ENCODE measurements around the gene STK10.
A peak's percentile ranks its signal among the peaks of the same experiment; 100 is the strongest.
"Not testable (repeated sequence)": the region's sequence is repeated elsewhere in the genome, so short reads cannot be mapped to it uniquely, and the experiment has no call there.

STK10 gene

DNA sequence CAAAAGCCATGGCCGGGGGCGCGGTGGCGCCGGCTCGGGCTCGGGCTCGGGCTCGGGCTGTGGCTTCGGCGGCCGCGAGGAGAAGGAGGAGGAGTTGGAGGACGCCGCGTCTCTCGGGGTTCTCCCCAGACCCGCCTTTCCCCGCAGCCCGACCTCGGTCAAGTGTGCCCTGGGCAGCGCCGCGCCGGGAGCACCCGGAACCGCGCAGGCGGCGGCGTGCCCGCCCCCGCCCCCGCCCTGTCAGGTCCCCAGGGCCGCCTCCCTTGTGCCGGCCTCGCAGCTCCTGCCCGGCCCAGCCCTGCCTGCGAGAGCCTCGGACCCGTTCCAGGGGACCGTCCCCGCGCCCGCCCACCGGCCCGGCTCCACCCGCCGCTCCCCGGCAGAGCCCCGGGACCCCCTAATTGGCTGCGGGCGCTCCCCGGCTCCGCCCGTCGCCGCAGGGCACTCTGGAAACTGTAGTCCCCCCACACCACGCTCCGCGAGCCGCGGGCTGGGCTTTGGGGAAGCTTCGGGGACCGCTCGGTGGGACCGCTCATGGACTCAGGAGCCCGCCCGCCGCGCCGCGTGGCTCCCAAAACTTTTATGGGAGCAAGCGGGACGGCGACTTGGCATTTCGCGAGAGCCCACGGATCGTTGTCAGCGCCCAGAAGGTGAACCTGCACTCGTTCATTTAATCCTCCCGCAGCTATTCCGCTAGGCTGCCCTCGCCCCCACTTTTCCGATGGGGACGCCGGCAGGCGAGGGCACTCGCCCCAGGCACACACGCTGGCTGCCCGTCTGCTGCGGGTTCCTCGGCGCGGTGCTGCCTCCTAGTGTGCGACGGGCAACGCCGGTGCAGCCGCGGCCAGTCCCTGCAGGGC, at the start of gene STK10:
Gene STK10, minus strand, starts transcription at position 192 of the 860 bp plus-strand sequence. Its CDS starts 182 bp downstream, at position 10.
- peak; percentile 77 to 87 (median 81) for DNase-seq (ENCODE audit: low read depth in 3 of 3)

DNA sequence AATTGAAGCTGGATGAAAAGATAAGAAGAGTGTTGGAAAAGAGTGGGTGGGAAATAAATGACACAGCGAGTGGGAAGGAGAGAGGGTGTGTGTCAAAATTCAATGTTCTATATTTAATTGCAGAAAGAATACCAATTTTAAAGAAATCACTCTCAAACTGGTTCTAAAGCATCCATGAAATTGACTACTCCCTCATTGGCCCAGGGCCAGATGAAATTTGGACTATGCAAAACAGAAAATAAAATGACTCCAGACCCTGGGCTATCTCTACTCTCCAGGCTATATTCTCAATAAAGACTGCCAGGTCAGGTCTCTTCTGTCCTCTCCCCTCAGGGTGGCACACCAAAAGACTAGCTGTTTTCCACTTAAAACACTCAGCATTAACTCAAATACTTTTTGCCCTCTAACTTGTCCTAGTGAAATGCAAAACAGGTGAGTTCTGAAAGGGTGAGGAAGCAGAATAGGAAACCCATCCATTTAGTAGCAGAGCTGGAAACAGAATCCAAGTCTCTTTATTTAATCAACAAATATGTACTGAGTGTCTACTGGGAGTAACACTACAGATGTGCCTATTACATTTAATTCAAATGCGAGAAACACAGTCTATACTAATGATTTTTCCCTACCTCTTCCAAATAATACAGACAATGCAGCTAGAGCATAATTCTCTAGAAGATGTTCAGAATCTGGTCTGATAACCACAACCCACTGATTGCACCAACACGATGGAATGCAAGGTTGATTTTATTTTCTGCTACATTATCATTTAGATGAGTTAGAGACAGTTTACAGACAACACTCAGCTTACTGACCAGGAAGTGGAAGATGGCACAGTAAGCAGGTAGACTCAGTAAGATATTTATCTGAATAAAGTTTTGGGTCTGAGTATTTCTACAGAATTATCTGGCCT, 48.1 kb upstream of the STK10 start:
- no peak for DNase-seq (ENCODE audit: low read depth in 3 of 3)

DNA sequence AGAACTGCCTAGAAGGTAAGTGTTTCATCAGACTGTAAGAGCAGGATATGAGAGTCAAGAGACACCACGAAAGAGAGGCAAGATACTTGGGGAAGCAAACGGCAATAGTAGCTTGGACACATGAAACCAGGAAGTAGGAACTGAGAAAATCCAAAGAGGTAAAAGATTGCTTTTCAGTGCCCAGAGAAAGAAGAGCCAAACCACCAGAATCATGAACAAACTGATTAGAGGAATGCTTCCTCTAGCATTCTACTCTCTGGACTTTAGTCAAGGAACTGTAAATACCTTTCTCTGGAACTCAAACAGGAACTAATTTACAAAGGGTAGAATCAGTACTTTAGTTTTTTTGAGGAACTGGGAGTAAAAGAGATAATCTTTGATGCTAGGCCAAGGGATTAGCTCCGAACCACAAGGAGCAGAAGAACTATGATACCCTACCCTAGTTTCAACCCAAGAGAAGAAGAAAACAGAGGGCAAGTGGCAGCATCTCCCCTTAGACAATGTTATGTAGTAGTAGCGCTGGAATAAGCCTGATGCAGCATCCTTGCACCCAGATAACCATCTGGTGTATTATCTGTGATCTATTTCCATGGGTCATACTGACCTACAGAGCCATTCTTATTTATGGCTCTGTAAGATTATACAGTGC, 47.2 kb upstream of the STK10 start:
- DNase-seq (ENCODE audit: low read depth in 3 of 3) = no peak

GRCh38 chr5:172234031-172234430, 46.0 kb upstream of the STK10 start:
- no peak for DNase-seq (ENCODE audit: low read depth in 3 of 3)

GRCh38 chr5:172229904-172230303, 41.9 kb upstream of the STK10 start:
- no peak for DNase-seq (ENCODE audit: low read depth in 3 of 3)

- no peak for DNase-seq (ENCODE audit: low read depth in 3 of 3)
These were observed 37.0 kb upstream of the STK10 start for GRCh38 chr5:172224996-172225395.

- peak; percentile 14 to 67 (median 32) for DNase-seq (ENCODE audit: low read depth in 3 of 3)
These were observed 36.2 kb upstream of the STK10 start for GRCh38 chr5:172223901-172224873.

- no peak for DNase-seq (ENCODE audit: low read depth in 3 of 3)
These were observed 31.3 kb upstream of the STK10 start for GRCh38 chr5:172219296-172219695.

DNA sequence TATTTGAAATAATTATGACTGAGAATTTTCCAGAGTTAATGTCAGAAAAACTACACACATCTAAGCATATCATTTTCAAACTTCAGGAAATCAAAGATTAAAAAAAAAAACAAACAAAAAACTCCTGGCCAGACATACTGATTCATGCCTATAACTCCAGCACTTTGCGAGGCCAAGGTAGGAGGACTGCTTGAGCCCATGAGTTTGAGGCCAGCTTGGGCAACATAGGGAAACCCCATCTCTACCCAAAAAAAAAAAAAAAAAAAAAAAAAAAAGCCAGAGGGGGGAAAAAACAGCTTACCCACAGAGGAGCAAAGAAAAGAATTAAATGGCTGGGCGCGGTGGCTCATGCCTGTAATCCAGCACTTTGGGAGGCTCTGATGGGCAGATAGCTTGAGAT, 28.3 kb upstream of the STK10 start:
- no peak for DNase-seq (ENCODE audit: low read depth in 3 of 3)

DNA sequence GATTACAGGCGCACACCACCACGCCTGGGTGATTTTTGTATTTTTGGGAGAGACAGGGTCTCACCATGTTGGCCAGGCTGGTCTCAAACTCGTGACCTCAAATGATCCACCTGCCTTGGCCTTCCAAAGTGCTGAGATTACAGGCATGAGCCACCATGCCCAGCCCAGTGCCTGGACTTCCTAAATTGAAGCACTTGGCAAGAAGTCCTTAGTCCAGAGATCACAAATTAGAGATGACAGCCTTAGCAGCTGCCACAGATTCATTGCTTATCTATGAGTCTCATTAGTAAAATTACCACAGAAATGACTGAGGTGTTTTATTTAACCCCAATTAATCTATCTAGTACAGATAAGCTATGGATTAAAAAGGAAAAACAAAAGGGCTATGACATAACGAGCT, 25.1 kb upstream of the STK10 start:
- no peak for DNase-seq (ENCODE audit: low read depth in 3 of 3)

- DNase-seq (ENCODE audit: low read depth in 3 of 3) = no peak
These were observed 23.7 kb upstream of the STK10 start for GRCh38 chr5:172211676-172212075.

- DNase-seq (ENCODE audit: low read depth in 3 of 3) = no peak
These were observed 21.7 kb upstream of the STK10 start for GRCh38 chr5:172209714-172210113.

GRCh38 chr5:172207511-172207910, 19.5 kb upstream of the STK10 start:
- DNase-seq (ENCODE audit: low read depth in 3 of 3) = no peak

- not testable (repeated sequence) for DNase-seq (ENCODE audit: low read depth in 3 of 3)
These were observed 18.0 kb upstream of the STK10 start for GRCh38 chr5:172205984-172206383.

DNA sequence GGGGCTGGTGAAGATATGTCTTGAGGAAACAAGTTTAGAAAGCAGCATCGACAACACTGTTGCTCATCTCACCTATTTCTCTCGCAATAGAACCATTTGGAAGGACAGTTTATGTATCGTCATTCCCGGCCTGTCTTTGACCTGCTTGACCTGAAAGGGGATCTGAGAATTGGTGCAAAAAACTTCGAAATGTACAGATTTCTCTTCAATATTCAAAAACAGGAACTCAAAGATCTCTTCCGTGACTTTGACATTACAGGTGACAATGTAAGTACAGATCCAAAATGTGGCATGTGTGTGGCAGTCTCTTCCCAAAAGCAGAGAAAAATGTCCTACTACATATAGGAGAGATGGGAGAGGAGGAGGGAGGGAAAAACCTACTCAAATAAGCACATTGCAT, 12.5 kb upstream of the STK10 start:
- no peak for DNase-seq (ENCODE audit: low read depth in 3 of 3)

GRCh38 chr5:172199446-172199845, 11.4 kb upstream of the STK10 start:
- DNase-seq (ENCODE audit: low read depth in 3 of 3) = no peak

- not testable (repeated sequence) for DNase-seq (ENCODE audit: low read depth in 3 of 3)
These were observed 9.8 kb upstream of the STK10 start for GRCh38 chr5:172197775-172198174.

GRCh38 chr5:172194985-172195774, 7.2 kb upstream of the STK10 start:
- DNase-seq (ENCODE audit: low read depth in 3 of 3) = no peak

DNA sequence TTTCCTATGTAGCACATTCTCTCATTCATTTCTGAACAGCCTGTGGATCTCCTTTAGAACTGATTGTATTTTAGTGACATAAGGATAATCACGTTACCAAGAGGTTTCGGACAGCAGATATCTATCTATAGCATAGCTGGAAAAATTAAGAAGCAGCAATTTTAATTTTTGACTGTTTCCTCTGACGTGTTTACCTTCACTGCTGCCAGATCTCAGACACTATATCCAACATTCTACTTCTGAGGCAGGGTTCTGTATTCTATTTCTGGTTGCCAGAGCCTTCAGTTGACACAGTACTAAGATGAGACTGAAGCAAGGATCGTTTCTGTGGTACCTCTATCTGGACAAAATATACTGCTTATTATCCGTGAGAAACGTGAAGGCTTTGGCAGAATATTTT, 5.8 kb upstream of the STK10 start, which contains the start of gene EFCAB9:
Gene EFCAB9, plus strand, starts transcription at position 301 of the 400 bp plus-strand sequence. Its CDS starts 1 bp downstream, at position 302.
- no peak for DNase-seq (ENCODE audit: low read depth in 3 of 3)
